Kidney tubule cell (primary cell): ENCODE measurements around the gene RELL1.

Experiments
- DNase-seq: peaks from one replicate; pipeline ENCODE4 v3.0.0-alpha.2; 2018; ENCODE audit warnings: low spot score

The RELL1 gene, protein sequence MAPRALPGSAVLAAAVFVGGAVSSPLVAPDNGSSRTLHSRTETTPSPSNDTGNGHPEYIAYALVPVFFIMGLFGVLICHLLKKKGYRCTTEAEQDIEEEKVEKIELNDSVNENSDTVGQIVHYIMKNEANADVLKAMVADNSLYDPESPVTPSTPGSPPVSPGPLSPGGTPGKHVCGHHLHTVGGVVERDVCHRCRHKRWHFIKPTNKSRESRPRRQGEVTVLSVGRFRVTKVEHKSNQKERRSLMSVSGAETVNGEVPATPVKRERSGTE

DNA sequence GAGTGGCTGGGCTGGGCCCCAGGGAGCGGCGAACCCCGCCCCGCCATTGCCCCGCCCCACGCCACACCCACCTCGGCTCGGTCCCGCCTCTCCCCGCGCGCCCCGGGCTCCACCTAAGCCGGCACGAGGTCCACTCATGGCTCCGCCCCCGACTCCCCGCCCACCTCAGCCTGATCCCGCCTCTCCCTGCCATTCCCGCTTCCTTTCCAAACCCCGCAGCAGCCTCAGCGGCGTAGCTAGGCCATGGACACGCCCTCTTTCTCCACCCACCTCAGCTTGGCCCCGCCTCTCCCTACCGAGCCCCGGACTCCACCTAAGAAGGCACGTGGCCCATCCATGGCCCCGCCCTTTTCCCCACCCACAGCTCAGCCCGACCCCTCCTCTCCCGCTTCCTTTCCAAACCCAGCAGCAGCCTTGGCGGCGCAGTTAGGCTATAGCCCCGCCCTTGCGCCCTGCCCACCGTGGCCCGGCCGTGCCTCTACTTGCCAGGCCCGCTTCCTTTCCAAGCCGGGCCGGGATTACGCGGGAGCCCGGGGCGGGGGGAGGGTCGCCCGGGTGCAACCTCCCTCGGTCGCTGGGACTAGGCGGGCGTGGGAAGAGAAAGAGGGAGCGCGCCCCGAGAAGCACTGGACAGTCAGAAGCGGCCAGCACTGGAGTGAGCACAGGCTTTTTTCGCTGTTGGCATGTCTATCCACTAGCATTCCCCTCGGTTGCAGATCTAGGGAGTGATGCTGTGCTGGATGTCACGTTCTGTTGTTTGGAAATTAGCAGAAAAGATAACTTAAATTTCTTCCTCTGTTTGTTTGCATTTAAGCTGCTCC lies at the start of gene RELL1:
Gene RELL1 (minus strand): TSS at position 4 of the 821 bp plus-strand sequence. CDS start 89 bp downstream, outside the sequence.
- DNase-seq = peak; percentile 100

DNA sequence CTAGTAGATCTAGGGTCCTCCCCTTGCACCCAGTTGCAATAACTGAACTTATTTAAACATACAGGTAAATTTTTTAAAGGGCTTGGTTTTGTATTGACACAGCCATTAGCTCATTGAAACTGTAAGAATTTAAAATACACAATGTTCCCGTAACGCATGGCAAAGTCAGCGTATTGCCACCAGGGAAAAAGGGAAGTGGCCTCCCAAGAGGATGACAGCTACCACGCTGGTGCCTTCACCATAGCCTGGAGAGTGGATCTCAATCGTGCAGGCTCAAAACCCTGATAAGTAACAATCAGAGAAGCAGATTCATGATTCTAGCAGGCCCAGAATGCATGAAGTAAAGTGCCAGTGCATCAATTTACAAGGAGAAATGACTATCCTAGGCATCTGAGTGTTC lies 49.4 kb upstream of the RELL1 start:
- no peak for DNase-seq

DNA sequence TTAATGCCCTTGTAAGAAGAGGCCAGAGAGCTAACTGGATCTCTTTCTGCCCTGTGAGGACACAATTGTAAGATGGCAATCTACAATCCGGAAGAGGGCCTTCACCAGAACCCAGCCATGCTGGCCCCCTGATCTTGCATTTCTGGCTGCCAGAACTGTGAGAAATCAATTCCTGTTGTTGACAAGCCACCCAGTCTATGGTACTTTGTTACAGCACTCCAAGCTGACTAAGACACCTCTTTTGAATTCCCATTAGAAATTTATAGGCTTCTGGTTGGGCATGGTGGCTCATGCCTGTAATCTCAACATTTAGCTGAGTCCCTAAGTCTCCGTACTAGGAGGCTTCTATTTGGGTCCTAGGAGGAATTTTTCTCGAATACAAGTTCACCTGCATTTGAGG lies 48.8 kb upstream of the RELL1 start:
- DNase-seq = no peak

DNA sequence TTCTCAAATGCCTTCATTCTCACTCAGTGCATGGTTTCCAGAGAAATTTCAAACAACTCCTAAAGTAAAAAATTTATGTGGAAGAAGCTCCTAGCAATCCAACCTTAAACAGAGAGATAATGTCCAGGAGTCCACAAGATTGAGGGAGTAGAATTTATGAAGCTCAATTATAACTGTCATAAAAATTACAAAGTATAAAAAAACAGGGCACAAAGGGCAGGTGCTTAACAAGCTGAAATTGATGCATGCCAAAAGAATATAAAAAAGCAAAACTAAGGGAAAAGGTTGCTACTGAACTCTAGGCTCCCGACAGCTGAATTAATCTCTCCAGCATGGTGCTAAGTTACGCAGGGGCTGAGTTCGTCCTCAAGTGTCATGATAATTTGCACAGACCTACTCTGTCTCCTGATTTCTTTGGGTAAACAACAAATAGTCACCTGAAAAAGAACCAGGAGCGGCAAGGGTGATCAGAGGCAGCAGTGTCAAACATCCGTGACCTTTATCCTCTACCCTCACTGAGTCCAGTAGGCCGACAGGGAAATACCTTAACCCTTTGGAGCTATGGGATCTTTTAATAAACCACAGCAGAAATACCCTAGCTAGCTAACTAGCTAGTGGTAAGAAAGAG lies 47.2 kb upstream of the RELL1 start:
- DNase-seq = no peak

DNA sequence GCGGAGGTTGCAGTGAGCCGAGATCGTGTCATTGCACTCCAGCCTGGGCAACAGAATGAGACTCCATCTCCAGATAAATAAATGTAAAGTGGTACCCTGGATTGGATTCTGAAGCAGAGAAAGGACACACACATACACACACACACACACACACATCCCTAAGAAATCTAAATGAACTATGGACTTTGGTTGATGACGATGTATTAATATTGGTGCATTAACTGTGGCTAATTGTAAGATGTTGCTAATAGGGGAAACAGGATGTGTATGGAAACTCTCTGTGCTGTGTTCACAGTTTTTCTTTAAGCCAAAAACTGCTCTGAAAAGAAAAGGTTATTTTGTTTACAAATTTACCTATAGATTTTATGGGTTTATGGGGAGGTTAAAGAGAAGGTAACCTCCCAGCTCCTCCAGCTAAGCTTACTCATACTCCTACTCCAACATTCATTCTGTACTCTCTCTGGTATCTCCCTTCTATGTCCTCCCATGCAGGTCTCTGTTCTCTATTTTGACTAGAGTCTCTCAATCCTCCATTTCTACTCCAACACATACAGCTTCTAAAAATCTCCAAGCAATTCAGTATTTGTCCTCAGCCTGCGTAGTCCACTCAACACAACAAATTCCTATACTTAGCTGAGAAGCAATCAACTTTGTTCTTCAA lies 46.5 kb upstream of the RELL1 start:
- no peak for DNase-seq

GRCh38 chr4:37729649-37730004 lies 43.5 kb upstream of the RELL1 start:
- DNase-seq = no peak

DNA sequence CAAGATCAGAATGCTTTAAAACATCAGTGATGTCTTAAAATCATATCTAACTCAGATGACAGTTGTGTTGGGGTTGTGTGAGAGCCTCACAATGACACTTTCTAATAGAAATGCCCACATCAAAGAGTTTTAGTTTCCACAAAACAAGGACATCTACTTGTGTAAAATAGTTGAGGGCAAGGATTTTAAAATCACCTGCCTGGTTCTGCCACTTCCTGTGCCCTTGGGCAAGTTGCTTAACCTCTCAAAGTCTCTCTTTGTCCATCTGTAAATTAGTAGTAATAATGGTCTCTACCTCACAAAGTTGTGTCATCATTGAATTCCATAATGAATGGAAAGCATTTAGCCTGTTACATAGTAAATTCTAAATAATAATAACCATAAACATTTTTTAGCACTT lies 41.9 kb upstream of the RELL1 start:
- DNase-seq = no peak

- DNase-seq = no peak
Observed at GRCh38 chr4:37727635-37728034, 41.5 kb upstream of the RELL1 start.

GRCh38 chr4:37726666-37727065 lies 40.5 kb upstream of the RELL1 start:
- no peak for DNase-seq

DNA sequence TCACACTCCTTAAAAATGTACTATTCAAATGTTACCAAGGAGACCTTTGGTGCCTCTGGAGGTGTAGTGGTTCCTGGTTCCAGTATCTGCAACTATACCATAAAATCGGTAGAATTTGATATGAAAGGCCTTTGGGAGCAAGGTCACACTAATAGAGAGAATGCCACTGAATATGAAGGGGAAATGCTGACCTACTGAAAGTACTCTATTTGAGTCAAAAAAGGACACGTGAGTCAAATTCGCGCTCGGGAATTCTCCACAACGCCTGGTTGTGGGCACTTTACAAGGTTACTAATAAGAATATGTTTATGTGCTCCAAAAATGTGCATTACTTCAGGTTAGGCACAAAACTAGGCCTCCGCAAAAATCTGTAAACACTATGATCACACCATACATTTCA lies 39.5 kb upstream of the RELL1 start:
- DNase-seq = no peak

DNA sequence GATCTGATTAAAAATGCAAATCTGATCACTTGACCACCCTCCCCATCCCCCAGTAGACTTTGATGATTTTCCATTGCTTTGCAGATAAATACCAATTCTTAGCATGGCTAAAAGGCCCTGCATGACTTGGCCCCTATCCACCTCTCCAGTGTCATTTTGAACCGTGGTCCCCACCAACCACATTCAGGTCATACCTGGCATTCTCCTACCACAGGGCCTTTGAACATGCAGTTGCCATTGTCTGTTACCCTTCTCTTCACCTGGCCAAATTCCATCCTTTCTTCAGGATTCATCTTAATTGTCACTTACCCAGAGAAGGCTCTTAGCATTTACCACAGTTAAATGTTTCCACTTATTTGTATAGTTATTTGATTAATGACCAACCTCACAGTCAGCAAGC lies 36.9 kb upstream of the RELL1 start:
- no peak for DNase-seq

DNA sequence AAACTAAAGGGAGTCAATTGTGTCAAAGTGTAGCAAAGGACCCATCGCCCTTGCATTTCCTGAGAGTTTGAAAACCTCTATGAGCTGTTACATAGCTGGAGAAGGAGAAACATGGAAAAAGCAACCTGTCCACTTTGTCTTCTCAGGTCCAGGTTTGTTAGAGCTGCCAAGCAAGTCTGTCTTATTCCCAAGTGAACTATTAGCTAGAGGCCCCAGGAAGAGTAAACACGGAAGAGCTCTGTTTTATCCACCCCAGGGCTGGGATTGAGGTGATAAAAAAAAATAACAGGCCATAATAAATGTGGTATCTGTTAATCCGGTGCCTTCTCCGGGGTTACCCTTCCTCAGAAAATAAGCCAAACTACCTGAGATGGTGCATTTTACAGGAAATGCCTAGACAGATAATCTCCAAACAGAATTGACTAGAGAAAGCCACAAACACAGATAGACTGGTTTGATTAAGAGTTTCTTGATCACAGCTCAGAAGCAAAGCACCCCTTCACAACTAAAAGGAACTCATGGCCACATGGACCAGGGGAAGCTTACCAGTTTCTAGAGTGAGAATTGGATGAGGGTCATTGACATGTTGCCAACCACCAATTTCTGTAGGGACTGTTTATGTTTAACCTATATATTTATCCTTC lies 35.9 kb upstream of the RELL1 start:
- DNase-seq = no peak

DNA sequence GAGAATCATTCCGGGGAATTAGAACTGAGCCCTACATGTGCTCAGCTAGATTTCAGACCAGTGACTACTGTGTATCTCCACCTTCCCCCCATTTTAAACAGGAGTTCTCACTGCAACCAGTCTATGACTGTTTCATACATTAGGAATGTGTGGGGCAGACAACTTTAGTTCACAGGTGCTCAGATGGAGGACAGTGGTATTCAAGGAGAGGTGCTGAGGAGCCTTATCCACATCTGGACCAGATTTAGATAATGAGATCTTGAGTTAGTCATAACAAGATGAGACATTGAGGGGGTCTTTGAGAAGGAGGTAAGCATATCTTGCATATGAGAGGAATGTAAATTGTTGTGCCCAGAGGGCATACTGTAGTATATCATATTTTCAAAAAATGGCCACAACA lies 32.8 kb upstream of the RELL1 start:
- DNase-seq = peak; percentile 60

GRCh38 chr4:37717576-37717975 lies 31.4 kb upstream of the RELL1 start:
- peak; percentile 74 for DNase-seq

DNA sequence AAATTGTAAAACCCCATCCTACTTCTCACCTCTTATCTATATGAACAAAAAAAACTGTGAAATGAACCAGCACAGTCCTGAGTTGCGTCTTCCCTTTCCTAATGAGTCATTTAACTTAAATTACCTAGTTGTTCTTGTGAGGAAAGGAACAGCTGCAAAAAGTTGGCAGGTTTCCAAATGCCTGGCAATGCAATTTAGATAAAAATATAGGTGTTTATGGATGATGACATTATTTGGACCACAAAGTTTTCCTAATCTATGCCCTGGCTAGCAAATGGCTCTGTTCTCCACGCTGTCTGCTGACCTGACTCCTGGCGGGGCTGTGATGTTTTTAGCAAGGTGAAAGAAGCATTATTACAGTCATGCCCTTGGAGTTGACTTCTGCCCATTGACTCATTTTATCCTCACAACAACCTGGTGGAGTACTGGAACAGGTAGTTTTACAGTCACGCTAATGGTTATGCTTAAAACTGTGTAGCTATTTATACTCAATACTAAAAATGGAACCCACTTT lies 29.8 kb upstream of the RELL1 start:
- peak; percentile 36 for DNase-seq

DNA sequence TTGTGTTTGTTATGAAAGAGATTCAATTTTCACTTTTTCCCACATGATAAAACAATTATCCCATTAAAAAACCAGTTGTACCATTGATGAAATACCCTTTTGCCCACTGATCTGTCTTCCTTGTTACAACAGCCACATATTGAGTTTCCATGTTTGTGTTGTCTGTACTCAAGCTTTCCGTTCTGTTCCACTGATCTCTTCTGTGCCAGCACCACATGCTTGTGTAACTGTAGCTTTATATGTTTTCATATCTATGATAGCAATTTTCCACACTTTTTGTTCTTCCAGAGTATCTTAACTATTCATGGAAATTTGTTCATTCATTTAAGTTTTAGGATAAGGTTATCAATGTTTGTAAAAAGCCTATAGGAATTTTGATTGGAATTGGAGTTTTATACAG lies 24.3 kb upstream of the RELL1 start:
- DNase-seq = no peak

- DNase-seq = no peak
Observed at GRCh38 chr4:37706032-37706431, 19.9 kb upstream of the RELL1 start.

DNA sequence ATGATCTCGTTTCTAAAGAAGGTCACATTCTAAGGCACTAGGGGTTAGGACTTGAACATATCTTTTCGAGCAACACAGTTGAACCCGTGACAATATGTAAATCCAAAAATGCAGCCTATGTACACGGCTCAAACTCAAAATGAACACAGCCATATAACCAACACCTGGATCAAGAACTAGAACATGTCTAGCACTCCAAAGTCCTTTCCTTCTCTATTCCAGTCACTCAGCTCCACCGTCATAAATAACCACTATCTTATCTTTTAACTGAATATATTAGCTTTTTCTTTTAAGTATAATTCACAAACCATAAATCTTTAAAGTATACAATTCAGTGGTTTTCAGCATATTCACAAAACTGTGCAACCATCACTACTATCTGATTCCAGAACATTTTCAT lies 19.4 kb upstream of the RELL1 start:
- DNase-seq = no peak

- DNase-seq = no peak
Observed at GRCh38 chr4:37699868-37700481, 13.8 kb upstream of the RELL1 start.

DNA sequence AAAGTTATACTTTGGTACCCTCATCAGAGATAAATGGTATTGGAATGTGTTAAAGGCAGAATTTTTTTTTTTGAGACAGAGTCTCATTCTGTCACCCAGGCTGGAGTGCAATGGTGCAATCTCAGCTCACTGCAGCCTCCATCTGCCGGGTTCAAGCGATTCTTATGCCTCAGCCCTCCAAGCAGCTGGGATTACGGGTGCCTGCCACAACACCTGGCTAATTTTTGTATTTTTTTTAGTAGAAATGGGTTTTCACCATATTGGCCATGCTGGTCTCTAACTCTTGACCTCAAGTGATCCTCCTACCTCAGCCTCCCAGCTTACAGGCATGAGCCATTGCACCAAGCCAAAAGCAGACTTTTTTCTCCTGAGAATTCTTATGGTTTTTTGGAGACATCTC lies 11.4 kb upstream of the RELL1 start:
- no peak for DNase-seq

DNA sequence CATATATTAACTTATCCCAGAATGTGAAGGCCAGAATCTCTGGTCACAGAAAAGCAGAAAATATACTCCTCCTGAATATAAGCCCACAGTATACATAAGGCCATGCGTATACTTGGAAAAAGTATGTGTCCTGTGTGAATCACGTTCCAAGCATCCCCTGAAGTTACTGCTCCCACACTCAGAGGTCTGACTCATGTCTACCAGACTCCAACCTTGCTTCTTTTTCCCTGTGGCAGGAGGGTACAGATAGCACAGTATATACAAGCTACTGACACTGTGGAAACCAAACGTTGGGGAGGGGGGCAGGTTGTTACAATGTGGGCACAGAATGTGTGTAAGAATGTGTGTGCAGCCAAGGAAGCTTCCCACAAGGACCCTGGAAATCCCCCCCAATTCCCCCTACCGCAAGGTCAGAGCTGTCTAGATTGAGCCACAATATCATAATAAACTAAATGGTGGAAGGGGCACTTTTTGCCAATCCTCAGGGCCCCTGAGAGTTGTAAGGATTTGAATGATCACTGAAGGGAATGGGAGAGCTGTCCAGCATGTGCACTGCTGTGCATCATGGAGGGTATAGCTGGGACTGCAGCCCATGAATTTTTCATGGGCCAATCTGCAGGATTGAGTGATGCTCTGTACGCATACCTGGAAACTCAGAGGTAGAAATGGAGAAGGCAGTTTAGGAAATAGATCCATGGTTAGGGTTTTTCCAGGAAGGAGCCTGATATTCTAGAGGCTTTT lies 7.4 kb upstream of the RELL1 start:
- peak; percentile 81 for DNase-seq
